Measurements from ENCODE around the gene MORC2. TPM values are rescaled to one million over a fixed set of nuclear protein-coding genes. Genes with fewer than 3 reads are reported as not detected.
A peak's percentile ranks its signal among the peaks of the same experiment; 100 is the strongest.

Gene MORC2
- total and polyA plus RNA-seq, 9 of the 15 experiments (the other 6 are each of a cell fraction or from before 2014, with no cell fraction given), result 3.3 to 34.7 (median 16.7) TPM

- TF ChIP-seq BCOR (IDR thresholded peaks at IDR 0.05), result peak; percentile 10; the same call in 1 of the 2 replicates
- no peak for TF ChIP-seq BRCA1 (IDR thresholded peaks at IDR 0.05)
- no peak for TF ChIP-seq BRCA1 (CRISPR knock-in tag; IDR thresholded peaks at IDR 0.05)
- TF ChIP-seq GTF2F1 (IDR thresholded peaks at IDR 0.05; ENCODE audit: low read depth, low read length), result peak; percentile 45; the same call in 1 of the 2 replicates
- peak; percentile 23; the same call in 1 of the 2 replicates for TF ChIP-seq PML (IDR thresholded peaks at IDR 0.05; ENCODE audit: low read length)
- TF ChIP-seq TOE1 (IDR thresholded peaks at IDR 0.05; ENCODE audit: borderline replicate concordance), result 0 out of 2 replicates have a peak, but pooled peaks have one; percentile 16
- no peak for TF ChIP-seq TOE1 (CRISPR knock-in tag; IDR thresholded peaks at IDR 0.05; ENCODE audit: borderline replicate concordance, low read depth)
- TF ChIP-seq VEZF1 (CRISPR knock-in tag; IDR thresholded peaks at IDR 0.05), result peak; percentile 72
- TF ChIP-seq CEBPB (tag; IDR thresholded peaks at IDR 0.05), result no peak
- TF ChIP-seq FOXP4 (CRISPR knock-in tag; IDR thresholded peaks at IDR 0.05; ENCODE audit: borderline replicate concordance), result no peak
- TF ChIP-seq TEAD1 (CRISPR knock-in tag; IDR thresholded peaks at IDR 0.05), result no peak
- TF ChIP-seq BMI1 (IDR thresholded peaks at IDR 0.05; ENCODE audit: low read length), result no peak
- no peak for TF ChIP-seq HCFC1 (IDR thresholded peaks at IDR 0.05; ENCODE audit: low read depth, low read length)
- no peak; the same call in 1 of the 2 replicates for TF ChIP-seq SMARCA5 (IDR thresholded peaks at IDR 0.05)
- TF ChIP-seq RBFOX2 (IDR thresholded peaks at IDR 0.05; ENCODE audit: low read depth, low read length), result peak; percentile 92
- peak; percentile 58; the same call in 1 of the 2 replicates for TF ChIP-seq PHF8 (IDR thresholded peaks at IDR 0.05; ENCODE audit: borderline replicate concordance, low read length)
- TF ChIP-seq ATF1 (CRISPR knock-in tag; IDR thresholded peaks at IDR 0.05), result no peak
- TF ChIP-seq ATF1 (tag; IDR thresholded peaks at IDR 0.05), result no peak
- peak; percentile 58; the same call in 1 of the 2 replicates for TF ChIP-seq DMBX1 (CRISPR knock-in tag; IDR thresholded peaks at IDR 0.05; ENCODE audit: borderline replicate concordance)
- no peak for TF ChIP-seq USF1 (CRISPR knock-in tag; IDR thresholded peaks at IDR 0.05)
- no peak for TF ChIP-seq KAT8 (IDR thresholded peaks at IDR 0.05; ENCODE audit: low read depth)
- no peak for TF ChIP-seq SNIP1 (IDR thresholded peaks at IDR 0.05; ENCODE audit: low read depth)
- peak; percentile 75; the same call in 1 of the 2 replicates for TF ChIP-seq SMARCE1 (IDR thresholded peaks at IDR 0.05)
- TF ChIP-seq ZNF232 (CRISPR knock-in tag; IDR thresholded peaks at IDR 0.05), result no peak
- TF ChIP-seq PRPF4 (IDR thresholded peaks at IDR 0.05; ENCODE audit: insufficient read depth, low read depth, low read length, poor library complexity, severe bottlenecking), result no peak
- peak; percentile 50 for TF ChIP-seq RBBP5 (IDR thresholded peaks at IDR 0.05; ENCODE audit: borderline replicate concordance, insufficient read depth, low read length, poor library complexity, severe bottlenecking)
Measured at GRCh38 chr22:30881361-30882183, 87.0 kb downstream of the MORC2 start (continued).

Data from K562 (cell line).